Measurements from ENCODE around the gene NPW.

The NPW gene

GRCh38 chr16:2043667-2044451, 24.3 kb downstream of the NPW start:
- peaks cover 10% of the 10 kb centered on the region for H3K4me1 ChIP-seq
- no peak overlapping the region for H3K4me3 ChIP-seq
- H3K27me3 ChIP-seq (ENCODE audit: low read depth): no peaks in the 10 kb centered on the region
- DNase-seq (ENCODE audit: low spot score in 2 of 2): no peak
- H3K36me3 ChIP-seq (replicated peaks): no peaks in the 10 kb centered on the region; the same call in none of the 2 replicates
- H3K9me3 ChIP-seq: no peaks in the 10 kb centered on the region
- in situ Hi-C loops (cut with MboI; ENCODE audit: low sequenced_read_pairs): no loop called here

GRCh38 chr16:2044541-2044940, 25.0 kb downstream of the NPW start:
- peaks cover 10% of the 10 kb centered on the region for H3K4me1 ChIP-seq

GRCh38 chr16:2045965-2046892, 26.6 kb downstream of the NPW start:
- no peak for DNase-seq (ENCODE audit: low spot score in 2 of 2)
- in situ Hi-C loops (cut with MboI; ENCODE audit: low sequenced_read_pairs): no loop called here
- H3K27me3 ChIP-seq (ENCODE audit: low read depth): no peaks in the 10 kb centered on the region
- H3K4me1 ChIP-seq: peaks cover 10% of the 10 kb centered on the region
- no peaks in the 10 kb centered on the region for H3K9me3 ChIP-seq
- H3K4me3 ChIP-seq: peak overlapping the region; percentile 70
- no peaks in the 10 kb centered on the region; the same call in 1 of the 2 replicates for H3K36me3 ChIP-seq (replicated peaks)

More at GRCh38 chr16:2044541-2044940, 25.0 kb downstream of the NPW start:
- no peaks in the 10 kb centered on the region for H3K27me3 ChIP-seq (ENCODE audit: low read depth)
- H3K36me3 ChIP-seq (replicated peaks): no peaks in the 10 kb centered on the region; the same call in 1 of the 2 replicates
- H3K9me3 ChIP-seq: no peaks in the 10 kb centered on the region
- DNase-seq (ENCODE audit: low spot score in 2 of 2): no peak
- in situ Hi-C loops (cut with MboI; ENCODE audit: low sequenced_read_pairs): no loop called here
- H3K4me3 ChIP-seq: no peak overlapping the region

- Histone ChIP-seq H3K4me3 (peak overlapping the region; percentile 70), H3K27me3 (ENCODE audit: low read depth) (no peaks in the 10 kb centered on the region), H3K36me3 (replicated peaks) (peaks cover 4% of the 10 kb centered on the region), H3K9me3 (no peaks in the 10 kb centered on the region), H3K4me1 (peaks cover 10% of the 10 kb centered on the region)
- DNase-seq (ENCODE audit: low spot score in 2 of 2): no peak
- in situ Hi-C loops (cut with MboI; ENCODE audit: low sequenced_read_pairs): no loop called here
Measured at GRCh38 chr16:2046893-2047329, 27.3 kb downstream of the NPW start.

- DNase-seq (ENCODE audit: low spot score in 2 of 2): peak; percentile 94 to 97
- in situ Hi-C loops (cut with MboI; ENCODE audit: low sequenced_read_pairs): no loop called here
- peak within 1 kb of the TSS; percentile 70 for H3K4me3 ChIP-seq
- H3K27me3 ChIP-seq (ENCODE audit: low read depth): no peaks in the 10 kb centered on the region
- H3K4me1 ChIP-seq: peaks cover 10% of the 10 kb centered on the region
- H3K9me3 ChIP-seq: no peaks in the 10 kb centered on the region
- peaks cover 4% of the 10 kb centered on the region for H3K36me3 ChIP-seq (replicated peaks)
Measured at GRCh38 chr16:2047330-2048115, 27.9 kb downstream of the NPW start, which contains the start of the genes NTHL1 and TSC2. Gene NTHL1, minus strand, starts transcription at chr16:2047834. Its CDS starts 11 bp downstream, at chr16:2047823. Gene TSC2, plus strand, starts transcription at chr16:2047985. Its CDS starts 631 bp downstream, at chr16:2048616.

GRCh38 chr16:2048116-2048543, 28.5 kb downstream of the NPW start:
- no peak for DNase-seq (ENCODE audit: low spot score in 2 of 2)
- Histone ChIP-seq H3K9me3 (no peaks in the 10 kb centered on the region), H3K36me3 (replicated peaks) (peaks cover 8% of the 10 kb centered on the region), H3K4me3 (peak overlapping the region; percentile 70), H3K27me3 (ENCODE audit: low read depth) (no peaks in the 10 kb centered on the region), H3K4me1 (peaks cover 10% of the 10 kb centered on the region)
- in situ Hi-C loops (cut with MboI; ENCODE audit: low sequenced_read_pairs): no loop called here

- in situ Hi-C loops (cut with MboI; ENCODE audit: low sequenced_read_pairs): no loop called here
- H3K4me1 ChIP-seq: peaks cover 5% of the 10 kb centered on the region; the same call in 1 of the 2 replicates
- no peaks in the 10 kb centered on the region for H3K9me3 ChIP-seq
- H3K36me3 ChIP-seq (replicated peaks): peaks cover 18% of the 10 kb centered on the region
- H3K4me3 ChIP-seq: no peak overlapping the region
- DNase-seq (ENCODE audit: low spot score in 2 of 2): no peak
- H3K27me3 ChIP-seq (ENCODE audit: low read depth): no peaks in the 10 kb centered on the region
Measured at GRCh38 chr16:2053211-2053610, 33.6 kb downstream of the NPW start.

- Histone ChIP-seq H3K4me1 (no peaks in the 10 kb centered on the region; the same call in 1 of the 2 replicates), H3K4me3 (no peak overlapping the region), H3K36me3 (replicated peaks) (peaks cover 18% of the 10 kb centered on the region), H3K9me3 (no peaks in the 10 kb centered on the region), H3K27me3 (ENCODE audit: low read depth) (no peaks in the 10 kb centered on the region)
- DNase-seq (ENCODE audit: low spot score in 2 of 2): no peak
- in situ Hi-C loops (cut with MboI; ENCODE audit: low sequenced_read_pairs): no loop called here
Measured at GRCh38 chr16:2053897-2054296, 34.3 kb downstream of the NPW start.

GRCh38 chr16:2054543-2055245, 35.1 kb downstream of the NPW start:
- peaks cover 18% of the 10 kb centered on the region for H3K36me3 ChIP-seq (replicated peaks)
- in situ Hi-C loops (cut with MboI; ENCODE audit: low sequenced_read_pairs): no loop called here
- no peaks in the 10 kb centered on the region for H3K4me1 ChIP-seq
- no peaks in the 10 kb centered on the region for H3K9me3 ChIP-seq
- no peak for DNase-seq (ENCODE audit: low spot score in 2 of 2)
- H3K27me3 ChIP-seq (ENCODE audit: low read depth): no peaks in the 10 kb centered on the region
- H3K4me3 ChIP-seq: no peak overlapping the region

- H3K27me3 ChIP-seq (ENCODE audit: low read depth): no peaks in the 10 kb centered on the region
- no peaks in the 10 kb centered on the region for H3K4me1 ChIP-seq
- in situ Hi-C loops (cut with MboI; ENCODE audit: low sequenced_read_pairs): no loop called here
- no peak for DNase-seq (ENCODE audit: low spot score in 2 of 2)
- H3K9me3 ChIP-seq: no peaks in the 10 kb centered on the region
- H3K36me3 ChIP-seq (replicated peaks): peaks cover 18% of the 10 kb centered on the region
- H3K4me3 ChIP-seq: no peak overlapping the region
Measured at GRCh38 chr16:2056077-2056476, 36.5 kb downstream of the NPW start.

GRCh38 chr16:2056681-2057407, 37.3 kb downstream of the NPW start:
- Histone ChIP-seq H3K9me3 (no peaks in the 10 kb centered on the region), H3K4me3 (no peak overlapping the region), H3K36me3 (replicated peaks) (peaks cover 14% of the 10 kb centered on the region), H3K4me1 (no peaks in the 10 kb centered on the region), H3K27me3 (ENCODE audit: low read depth) (no peaks in the 10 kb centered on the region)
- in situ Hi-C loops (cut with MboI; ENCODE audit: low sequenced_read_pairs): no loop called here
- DNase-seq (ENCODE audit: low spot score in 2 of 2): no peak

GRCh38 chr16:2057438-2057837, 37.9 kb downstream of the NPW start:
- no peaks in the 10 kb centered on the region for H3K4me1 ChIP-seq
- DNase-seq (ENCODE audit: low spot score in 2 of 2): no peak
- in situ Hi-C loops (cut with MboI; ENCODE audit: low sequenced_read_pairs): no loop called here
- H3K9me3 ChIP-seq: no peaks in the 10 kb centered on the region
- H3K36me3 ChIP-seq (replicated peaks): peaks cover 17% of the 10 kb centered on the region
- no peaks in the 10 kb centered on the region for H3K27me3 ChIP-seq (ENCODE audit: low read depth)
- no peak overlapping the region for H3K4me3 ChIP-seq

Data from HAP-1 (cell line).